ENCODE data around the gene RBFOX2. TPM values are rescaled to one million over a fixed set of nuclear protein-coding genes. Genes with fewer than 3 reads are reported as not detected.

Gene RBFOX2
- total RNA-seq, 4 donors from 2014 or later: 46.6 to 82.7 (median 62.1) TPM

DNA sequence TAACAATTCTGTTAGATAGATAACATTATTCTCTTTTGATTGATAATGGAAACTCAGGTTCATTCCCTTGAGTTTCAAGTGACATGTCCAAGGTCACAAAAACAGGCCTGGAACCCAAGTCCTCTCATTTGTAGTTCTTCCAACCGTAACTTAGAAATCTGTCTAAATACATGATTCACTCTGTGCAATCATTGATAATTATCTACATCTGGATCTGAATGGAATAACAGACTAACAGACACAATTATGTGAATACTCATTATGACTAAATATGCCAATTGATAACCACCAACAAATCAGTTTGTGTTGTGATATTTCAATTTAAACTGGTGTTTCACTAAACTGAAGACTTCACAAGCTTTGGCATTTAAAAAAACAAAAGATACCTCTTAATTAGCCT lies 71.0 kb downstream of the RBFOX2 start:
- H3K27ac ChIP-seq: no peak overlapping the region
- DNase-seq (ENCODE audit: low spot score in 2 of 2): no peak
- 43% methylated on average over 1 of the region's 1 CpG for WGBS
- no peaks in the 10 kb centered on the region for H3K27me3 ChIP-seq
- no peaks in the 10 kb centered on the region for H3K9me3 ChIP-seq
- peaks cover 22% of the 10 kb centered on the region for H3K4me1 ChIP-seq
- no peak overlapping the region for H3K4me3 ChIP-seq
- TF ChIP-seq POLR2AphosphoS5 (IDR thresholded peaks at IDR 0.05) (no peak), POLR2A (IDR thresholded peaks at IDR 0.05) (no peak), EP300 (IDR thresholded peaks at IDR 0.05) (no peak)
- TF ChIP-seq, protein P1, sequence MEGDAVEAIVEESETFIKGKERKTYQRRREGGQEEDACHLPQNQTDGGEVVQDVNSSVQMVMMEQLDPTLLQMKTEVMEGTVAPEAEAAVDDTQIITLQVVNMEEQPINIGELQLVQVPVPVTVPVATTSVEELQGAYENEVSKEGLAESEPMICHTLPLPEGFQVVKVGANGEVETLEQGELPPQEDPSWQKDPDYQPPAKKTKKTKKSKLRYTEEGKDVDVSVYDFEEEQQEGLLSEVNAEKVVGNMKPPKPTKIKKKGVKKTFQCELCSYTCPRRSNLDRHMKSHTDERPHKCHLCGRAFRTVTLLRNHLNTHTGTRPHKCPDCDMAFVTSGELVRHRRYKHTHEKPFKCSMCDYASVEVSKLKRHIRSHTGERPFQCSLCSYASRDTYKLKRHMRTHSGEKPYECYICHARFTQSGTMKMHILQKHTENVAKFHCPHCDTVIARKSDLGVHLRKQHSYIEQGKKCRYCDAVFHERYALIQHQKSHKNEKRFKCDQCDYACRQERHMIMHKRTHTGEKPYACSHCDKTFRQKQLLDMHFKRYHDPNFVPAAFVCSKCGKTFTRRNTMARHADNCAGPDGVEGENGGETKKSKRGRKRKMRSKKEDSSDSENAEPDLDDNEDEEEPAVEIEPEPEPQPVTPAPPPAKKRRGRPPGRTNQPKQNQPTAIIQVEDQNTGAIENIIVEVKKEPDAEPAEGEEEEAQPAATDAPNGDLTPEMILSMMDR (IDR thresholded peaks at IDR 0.05): no peak
- H3K36me3 ChIP-seq: no peaks in the 10 kb centered on the region

- no peak for TF ChIP-seq POLR2A (IDR thresholded peaks at IDR 0.05)
- TF ChIP-seq EP300 (IDR thresholded peaks at IDR 0.05): no peak
- no peak for TF ChIP-seq POLR2AphosphoS5 (IDR thresholded peaks at IDR 0.05)
- TF ChIP-seq, protein P1 (IDR thresholded peaks at IDR 0.05): no peak
- Histone ChIP-seq H3K27me3 (no peaks in the 10 kb centered on the region), H3K9me3 (no peaks in the 10 kb centered on the region), H3K27ac (no peak overlapping the region), H3K4me1 (peaks cover 16% of the 10 kb centered on the region), H3K4me3 (no peak overlapping the region), H3K36me3 (no peaks in the 10 kb centered on the region)
- WGBS: 87% methylated on average over 3 of the region's 3 CpGs
- DNase-seq (ENCODE audit: low spot score in 2 of 2): no peak
Measured at GRCh38 chr22:35956850-35957249, 71.8 kb downstream of the RBFOX2 start.

GRCh38 chr22:35955546-35955945 lies 73.1 kb downstream of the RBFOX2 start:
- Histone ChIP-seq H3K4me3 (no peak overlapping the region), H3K4me1 (peaks cover 6% of the 10 kb centered on the region), H3K9me3 (no peaks in the 10 kb centered on the region), H3K27ac (no peak overlapping the region), H3K27me3 (no peaks in the 10 kb centered on the region), H3K36me3 (no peaks in the 10 kb centered on the region)
- 94% methylated on average over 7 of the region's 7 CpGs for WGBS
- no peak for DNase-seq (ENCODE audit: low spot score in 2 of 2)
- no peak for TF ChIP-seq POLR2A (IDR thresholded peaks at IDR 0.05)
- TF ChIP-seq, protein P1 (IDR thresholded peaks at IDR 0.05): no peak
- TF ChIP-seq POLR2AphosphoS5 (IDR thresholded peaks at IDR 0.05): no peak
- TF ChIP-seq EP300 (IDR thresholded peaks at IDR 0.05): no peak

DNA sequence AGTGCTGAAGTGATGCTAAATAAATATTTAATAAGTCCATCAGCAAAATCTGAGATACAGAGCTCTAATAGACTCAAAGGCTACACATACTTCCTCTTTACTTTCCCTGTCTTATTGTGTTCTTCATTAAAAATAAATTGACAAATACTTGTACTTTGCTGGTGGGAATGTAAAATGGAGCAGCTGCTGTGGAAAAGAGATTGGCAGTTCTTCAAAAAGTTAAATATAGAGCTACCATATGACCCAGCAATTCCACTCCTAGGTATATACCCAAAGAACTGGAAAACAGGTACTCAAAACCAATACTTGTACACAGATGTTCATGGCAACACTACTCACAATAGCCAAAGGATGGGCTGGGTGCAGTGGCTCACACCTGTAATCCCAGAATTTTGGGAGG lies 76.0 kb downstream of the RBFOX2 start:
- Histone ChIP-seq H3K9me3 (no peaks in the 10 kb centered on the region), H3K4me1 (no peaks in the 10 kb centered on the region), H3K36me3 (no peaks in the 10 kb centered on the region), H3K27me3 (no peaks in the 10 kb centered on the region), H3K27ac (no peak overlapping the region), H3K4me3 (no peak overlapping the region)
- DNase-seq (ENCODE audit: low spot score in 2 of 2): no peak
- TF ChIP-seq, protein P1 (IDR thresholded peaks at IDR 0.05): no peak
- no peak for TF ChIP-seq POLR2AphosphoS5 (IDR thresholded peaks at IDR 0.05)
- no peak for TF ChIP-seq POLR2A (IDR thresholded peaks at IDR 0.05)

DNA sequence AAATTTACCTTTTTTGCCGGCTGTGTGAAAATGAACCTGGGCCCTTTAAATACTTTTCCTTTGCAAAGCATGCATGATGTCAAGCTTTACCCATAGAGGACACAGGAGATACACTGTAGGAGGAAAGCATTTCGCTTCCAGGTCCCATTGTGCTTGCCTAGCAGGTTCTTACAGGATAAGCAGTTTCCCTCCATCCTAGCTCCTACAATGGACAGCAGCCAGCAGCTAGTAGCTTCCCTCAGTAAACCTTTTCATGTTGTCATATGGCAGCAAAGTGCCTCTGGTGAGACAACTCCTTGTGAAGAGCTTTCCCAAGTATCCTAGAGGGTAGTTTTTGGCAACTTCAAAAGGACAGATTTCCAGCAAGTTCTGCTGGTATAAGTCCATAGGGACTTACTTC lies 78.4 kb downstream of the RBFOX2 start:
- 83% methylated on average over 2 of the region's 2 CpGs for WGBS
- TF ChIP-seq POLR2AphosphoS5 (IDR thresholded peaks at IDR 0.05): no peak
- TF ChIP-seq EP300 (IDR thresholded peaks at IDR 0.05): no peak
- no peak for TF ChIP-seq POLR2A (IDR thresholded peaks at IDR 0.05)
- TF ChIP-seq, protein P1 (IDR thresholded peaks at IDR 0.05): no peak
- Histone ChIP-seq H3K27me3 (no peaks in the 10 kb centered on the region), H3K36me3 (no peaks in the 10 kb centered on the region), H3K4me1 (no peaks in the 10 kb centered on the region), H3K27ac (no peak overlapping the region), H3K4me3 (no peak overlapping the region), H3K9me3 (no peaks in the 10 kb centered on the region)
- DNase-seq (ENCODE audit: low spot score in 2 of 2): no peak
